Stimulated activated naive CD4-positive, alpha-beta T cell treated with Interleukin-2 at 50 U/mL for 16 hours (primary cell): ENCODE measurements around the gene ACSL3.
"Not testable (repeated sequence)": the region's sequence is repeated elsewhere in the genome, so short reads cannot be mapped to it uniquely, and the experiment has no call there.

Experiments used
- DNase-seq: peaks from one replicate; lab custom pipeline; 2025; lab: John Stamatoyannopoulos, UW

ACSL3 gene

GRCh38 chr2:222976521-222977061 lies 115.8 kb downstream of the ACSL3 start:
- DNase-seq: no peak

DNA sequence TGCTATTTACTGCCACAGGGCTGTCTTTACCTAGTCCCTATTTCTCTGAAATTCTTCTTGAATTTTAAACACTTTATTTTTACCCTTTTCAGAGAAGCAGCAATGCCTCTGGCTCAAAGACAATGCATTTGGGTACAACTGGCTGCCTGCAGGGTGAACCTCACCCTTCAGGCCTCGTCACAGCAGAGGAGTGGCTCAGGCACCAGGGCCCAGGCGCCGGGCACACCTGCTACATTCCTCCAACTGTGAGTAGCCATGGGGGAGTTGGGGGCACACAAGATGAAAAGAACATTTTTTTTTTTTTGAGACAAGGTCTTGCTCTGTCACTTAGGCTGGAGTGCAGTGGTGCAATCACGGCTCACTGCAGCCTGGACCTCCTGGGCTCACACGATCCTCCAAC lies 116.3 kb downstream of the ACSL3 start:
- DNase-seq: no peak

- no peak for DNase-seq
Measured at GRCh38 chr2:222978850-222979249, 118.0 kb downstream of the ACSL3 start.

- no peak for DNase-seq
Measured at GRCh38 chr2:222979484-222979883, 118.6 kb downstream of the ACSL3 start.

DNA sequence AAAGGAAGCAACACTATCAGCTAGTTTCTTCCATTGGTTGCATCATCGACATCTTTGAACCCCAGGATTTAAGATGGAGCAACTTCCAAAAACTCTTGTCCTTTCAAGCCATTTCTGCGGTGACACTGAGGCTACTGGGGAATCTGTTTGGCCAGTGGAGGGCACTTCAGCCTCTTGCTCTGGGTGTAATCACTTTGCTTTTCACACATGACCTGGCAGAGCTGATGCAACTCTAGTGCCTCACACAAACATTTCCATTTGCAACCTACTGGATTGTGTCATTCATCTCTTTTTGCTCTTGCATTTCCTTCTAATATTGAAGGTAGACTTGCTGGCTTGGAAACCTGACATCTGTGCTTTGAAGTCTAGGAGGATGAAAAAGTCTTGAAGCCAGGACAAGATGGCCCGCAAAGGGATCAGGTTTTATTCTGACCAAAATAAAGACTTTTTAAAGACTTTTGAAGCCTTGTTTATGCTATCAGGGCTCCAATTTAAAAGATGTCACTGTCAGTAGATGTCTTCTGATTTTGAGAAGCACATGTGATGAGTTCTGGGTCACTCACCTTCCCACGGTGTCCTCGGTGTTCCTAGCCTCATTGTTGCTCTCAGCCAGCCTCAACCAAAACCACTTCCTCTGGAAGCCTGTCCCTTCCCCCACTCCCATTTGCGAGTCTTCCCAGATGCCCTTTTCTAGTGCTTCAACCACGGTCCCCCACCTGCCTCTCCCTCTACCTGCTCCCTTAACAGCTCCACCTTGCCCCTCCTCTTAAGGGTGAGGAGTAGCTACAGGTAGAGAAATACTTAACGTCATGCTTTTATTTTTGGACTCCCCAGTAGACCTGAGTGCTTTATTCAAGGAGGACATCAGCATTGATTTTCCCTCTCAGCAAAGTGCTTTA lies 121.4 kb downstream of the ACSL3 start:
- DNase-seq: no peak

DNA sequence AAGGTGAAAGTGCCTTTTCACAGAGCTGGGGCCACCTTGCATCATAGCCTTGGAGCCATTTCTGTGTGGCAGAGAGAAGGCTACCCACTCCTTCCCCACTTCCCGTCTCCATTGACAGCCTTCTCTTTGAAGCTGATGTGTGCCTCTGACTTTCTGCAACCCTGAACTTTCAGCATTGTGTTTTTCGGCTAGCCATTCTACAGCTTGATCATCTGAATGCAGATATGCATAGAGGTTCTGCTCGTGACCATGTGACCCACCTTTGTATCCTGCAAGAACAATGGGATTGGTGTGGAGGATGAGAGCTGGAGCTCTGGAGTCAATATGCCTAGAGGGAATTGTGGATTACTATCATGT lies 122.1 kb downstream of the ACSL3 start:
- DNase-seq: no peak

DNA sequence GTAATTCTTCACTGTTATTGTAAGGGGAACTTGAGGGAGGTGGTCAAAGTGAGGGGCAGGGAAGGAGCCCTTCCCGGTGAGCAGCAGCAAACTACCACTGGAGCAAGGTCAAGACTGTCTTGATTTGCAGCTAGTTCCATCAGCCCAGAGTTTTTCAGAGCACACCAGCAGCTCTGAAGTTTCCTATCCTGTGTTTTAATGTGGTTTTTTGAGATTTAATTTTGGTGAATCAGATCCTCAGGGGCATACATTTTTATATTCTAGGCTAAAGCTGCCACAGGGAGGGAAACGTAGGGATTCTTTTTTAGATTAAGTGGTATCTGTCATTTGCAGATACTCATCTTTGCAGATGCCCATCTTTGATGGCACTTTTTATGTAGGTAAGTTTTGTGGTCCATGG lies 124.1 kb downstream of the ACSL3 start:
- DNase-seq: no peak

GRCh38 chr2:222989431-222989830 lies 128.6 kb downstream of the ACSL3 start:
- DNase-seq: no peak

DNA sequence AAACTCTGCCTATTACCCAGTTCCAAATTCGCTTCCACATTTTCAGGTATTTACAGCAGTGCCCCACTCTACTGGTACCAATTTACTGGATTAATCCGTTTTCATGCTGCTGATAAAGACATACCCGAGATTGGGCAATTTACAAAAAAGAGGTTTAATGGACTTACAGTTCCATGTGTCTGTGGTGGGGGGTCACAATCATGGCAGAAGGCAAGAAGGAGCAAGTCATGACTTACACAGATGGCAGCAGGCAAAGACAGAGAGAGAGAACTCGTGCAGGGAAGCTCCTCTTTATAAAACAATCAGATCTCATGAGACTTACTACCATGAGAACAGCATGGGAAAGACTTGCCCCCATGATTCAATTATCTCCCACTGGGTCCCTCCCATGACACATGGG lies 129.4 kb downstream of the ACSL3 start:
- DNase-seq: not testable (repeated sequence)

DNA sequence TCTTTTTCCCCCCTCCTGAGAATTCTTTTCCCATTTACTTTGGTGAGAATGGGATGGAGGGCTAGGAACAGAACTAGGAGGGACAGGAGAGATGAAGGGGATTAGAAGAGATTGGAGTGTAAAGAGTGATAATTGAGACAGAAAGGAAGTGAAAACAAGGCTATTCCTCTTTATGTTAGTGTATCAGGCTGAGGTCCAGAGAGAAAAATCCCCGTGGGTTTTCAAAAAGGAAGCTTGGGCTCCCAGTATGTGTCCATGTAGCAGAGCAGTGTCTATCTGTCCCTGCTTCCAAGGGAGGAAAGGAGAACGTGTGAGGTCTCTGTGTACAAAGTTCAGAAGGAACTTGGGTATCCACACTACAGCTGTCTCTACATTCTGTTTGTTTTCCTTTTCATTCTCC lies 131.3 kb downstream of the ACSL3 start:
- no peak for DNase-seq
